ENCODE measurements around the gene THRA. TPM values are rescaled to one million over a fixed set of nuclear protein-coding genes. Genes with fewer than 3 reads are reported as not detected.

The THRA gene
- total and polyA plus RNA-seq, 2 donors (not counting 3 experiments of a cell fraction or from before 2014, with no cell fraction given), result 17.4 to 29.6 TPM

- Histone ChIP-seq H3K9me1 (replicated peaks; ENCODE audit: control insufficient read depth, extremely low read depth, insufficient read depth, low read length) (no peaks in the 10 kb centered on the region), H4K20me1 (replicated peaks; ENCODE audit: control insufficient read depth, extremely low read depth, insufficient read depth, low read length) (no peaks in the 10 kb centered on the region), H2AFZ (ENCODE audit: low read depth, low read length) (no peak overlapping the region), H3K36me3 (ENCODE audit: control insufficient read depth in 2 of 2, extremely low read depth in 1 of 2, insufficient read depth in 2 of 2, low read length in 2 of 2) (peaks cover 2 to 30% of the 10 kb centered on the region in 2 experiments), H3K79me2 (ENCODE audit: control insufficient read depth, insufficient read depth, low read length) (no peaks in the 10 kb centered on the region), H3K9me3 (replicated peaks; ENCODE audit: control insufficient read depth, insufficient read depth, low read length) (no peaks in the 10 kb centered on the region), H3K4me3 (replicated peaks in 1 of 3; ENCODE audit: insufficient read depth in 1 of 3, low read depth in 1 of 3, low read length in 3 of 3) (no peak overlapping the region), H3K4me1 (ENCODE audit: control insufficient read depth, extremely low read depth, insufficient read depth, low read length) (peaks cover 5% of the 10 kb centered on the region), H3K4me2 (ENCODE audit: insufficient read depth, low read length) (no peak overlapping the region), H3K27me3 (ENCODE audit: control insufficient read depth in 2 of 2, insufficient read depth in 2 of 2, low read length in 2 of 2) (no peaks in the 10 kb centered on the region), H3K27ac (ENCODE audit: insufficient read depth, low read depth, low read length) (no peak overlapping the region), H3K9ac (replicated peaks; ENCODE audit: extremely low read depth, insufficient read depth, low read length) (no peak overlapping the region)
- no TSS peak for BruUV-seq (replicated peaks)
- POLR2A ChIA-PET, result interaction anchor here (0.6 kb wide), 1 partner anchor 32 kb away, joined by 4 read pairs; no protein-coding TSS in a partner anchor
- dilution Hi-C loops (cut with MboI; ENCODE audit: extremely low pct_ligation_motif_present, low sequenced_read_pairs) (no loop called here), intact Hi-C loops (cut with micrococcal nuclease) (loop anchor here (1.0 kb wide), 2 partner anchors 77 to 134 kb away; no protein-coding TSS in a partner anchor)
- no peak for FAIRE-seq
- TF ChIP-seq JUN (IDR thresholded peaks at IDR 0.05; ENCODE audit: borderline replicate concordance, insufficient read depth, insufficient read length, low read depth), result no peak
- TF ChIP-seq EZH2 (IDR thresholded peaks at IDR 0.05; ENCODE audit: borderline replicate concordance, low read depth, low read length, severe bottlenecking), result no peak
- no peak for TF ChIP-seq MAX (IDR thresholded peaks at IDR 0.05; ENCODE audit: insufficient read depth, insufficient read length)
- TF ChIP-seq POLR2AphosphoS5 (IDR thresholded peaks at IDR 0.05; ENCODE audit: insufficient read depth, low read depth, low read length), result no peak
- CTCF ChIA-PET, result interaction anchor here (0.6 to 4.1 kb wide), 26 partner anchors 9 to 157 kb away, joined by 3 to 29 read pairs (median 5); partner anchors contain the start of genes CSF3, MED24, MSL1 and NR1D1
- no peak for DNase-seq (ENCODE audit: low read depth, low spot score)
These were observed 28.2 kb upstream of the THRA start for GRCh38 chr17:40034426-40035161.

- H3K9ac ChIP-seq (replicated peaks; ENCODE audit: extremely low read depth, insufficient read depth, low read length), result no peak overlapping the region
- H3K27ac ChIP-seq (ENCODE audit: insufficient read depth, low read depth, low read length), result no peak overlapping the region
- BruUV-seq (replicated peaks), result no TSS peak
- H3K4me3 ChIP-seq (replicated peaks in 1 of 3; ENCODE audit: insufficient read depth in 1 of 3, low read depth in 1 of 3, low read length in 3 of 3), result no peak overlapping the region
- peak; percentile 68 for FAIRE-seq
- no peak overlapping the region for H3K4me2 ChIP-seq (ENCODE audit: insufficient read depth, low read length)
- dilution Hi-C loops (cut with MboI; ENCODE audit: extremely low pct_ligation_motif_present, low sequenced_read_pairs) (no loop called here), intact Hi-C loops (cut with micrococcal nuclease) (loop anchor here (1.0 kb wide), 2 partner anchors 76 to 133 kb away; no protein-coding TSS in a partner anchor)
- H3K4me1 ChIP-seq (ENCODE audit: control insufficient read depth, extremely low read depth, insufficient read depth, low read length), result peaks cover 5% of the 10 kb centered on the region
- POLR2A ChIA-PET, result no interaction called here
- TF ChIP-seq JUN (IDR thresholded peaks at IDR 0.05; ENCODE audit: borderline replicate concordance, insufficient read depth, insufficient read length, low read depth), result no peak
- TF ChIP-seq CTCF (IDR thresholded peaks at IDR 0.05; ENCODE audit: extremely low read depth in 1 of 2, insufficient read depth in 1 of 2, low read depth in 1 of 2, low read length in 2 of 2), result peak; percentile 90 to 92
- H2AFZ ChIP-seq (ENCODE audit: low read depth, low read length), result no peak overlapping the region
- H4K20me1 ChIP-seq (replicated peaks; ENCODE audit: control insufficient read depth, extremely low read depth, insufficient read depth, low read length), result no peaks in the 10 kb centered on the region
- H3K9me3 ChIP-seq (replicated peaks; ENCODE audit: control insufficient read depth, insufficient read depth, low read length), result no peaks in the 10 kb centered on the region
- no peaks in the 10 kb centered on the region for H3K27me3 ChIP-seq (ENCODE audit: control insufficient read depth in 2 of 2, insufficient read depth in 2 of 2, low read length in 2 of 2)
- peak; percentile 52 for DNase-seq (ENCODE audit: low read depth, low spot score)
- no peaks in the 10 kb centered on the region for H3K9me1 ChIP-seq (replicated peaks; ENCODE audit: control insufficient read depth, extremely low read depth, insufficient read depth, low read length)
- no peaks in the 10 kb centered on the region for H3K79me2 ChIP-seq (ENCODE audit: control insufficient read depth, insufficient read depth, low read length)
- CTCF ChIA-PET, result interaction anchor here (0.6 to 4.1 kb wide), 27 partner anchors 9 to 157 kb away, joined by 3 to 29 read pairs (median 5); partner anchors contain the start of genes CSF3, MED24, MSL1 and NR1D1
- H3K36me3 ChIP-seq (ENCODE audit: control insufficient read depth in 2 of 2, extremely low read depth in 1 of 2, insufficient read depth in 2 of 2, low read length in 2 of 2), result peaks cover 2 to 28% of the 10 kb centered on the region in 2 experiments
These were observed 27.6 kb upstream of the THRA start for GRCh38 chr17:40035162-40035559.

Data from endothelial cell of umbilical vein (primary cell).